GM21381 (cell line): ENCODE data around the gene CRACDL.

Experiments used
- ATAC-seq: cut with Tn5 transposase; IDR thresholded peaks from one replicate; pipeline ENCODE4 v1.9.1; 2021; ENCODE audit warnings: mild to moderate bottlenecking, moderate library complexity; ENCODE audit not compliant: unreplicated experiment

CRACDL gene

GRCh38 chr2:98866033-98866432 is 70.0 kb downstream of the CRACDL start:
- no peak for ATAC-seq

- no peak for ATAC-seq
Measured at GRCh38 chr2:98861601-98862000, 74.4 kb downstream of the CRACDL start.

- ATAC-seq, result no peak
Measured at GRCh38 chr2:98859323-98859722, 76.7 kb downstream of the CRACDL start.

GRCh38 chr2:98857001-98857400 is 79.0 kb downstream of the CRACDL start:
- no peak for ATAC-seq

- no peak for ATAC-seq
Measured at GRCh38 chr2:98854682-98855081, 81.3 kb downstream of the CRACDL start.

- ATAC-seq, result no peak
Measured at GRCh38 chr2:98852932-98853331, 83.1 kb downstream of the CRACDL start.

GRCh38 chr2:98850074-98850473 is 86.0 kb downstream of the CRACDL start:
- ATAC-seq, result no peak

- no peak for ATAC-seq
Measured at GRCh38 chr2:98849113-98849512, 86.9 kb downstream of the CRACDL start.

GRCh38 chr2:98847853-98848252 is 88.2 kb downstream of the CRACDL start:
- no peak for ATAC-seq

GRCh38 chr2:98846041-98846440 is 90.0 kb downstream of the CRACDL start:
- no peak for ATAC-seq

- no peak for ATAC-seq
Measured at GRCh38 chr2:98842136-98842535, 93.9 kb downstream of the CRACDL start.

GRCh38 chr2:98839292-98839691 is 96.7 kb downstream of the CRACDL start:
- ATAC-seq, result no peak

- ATAC-seq, result no peak
Measured at GRCh38 chr2:98835831-98836385, 100.1 kb downstream of the CRACDL start.

- ATAC-seq, result no peak
Measured at GRCh38 chr2:98833917-98834263, 102.1 kb downstream of the CRACDL start.

GRCh38 chr2:98833172-98833916 is 102.7 kb downstream of the CRACDL start:
- no peak for ATAC-seq

- no peak for ATAC-seq
Measured at GRCh38 chr2:98832172-98832571, 103.9 kb downstream of the CRACDL start.

GRCh38 chr2:98830571-98831145 is 105.4 kb downstream of the CRACDL start:
- ATAC-seq, result no peak

GRCh38 chr2:98829581-98830270 is 106.3 kb downstream of the CRACDL start:
- no peak for ATAC-seq

GRCh38 chr2:98828793-98829371 is 107.1 kb downstream of the CRACDL start:
- no peak for ATAC-seq

GRCh38 chr2:98828369-98828744 is 107.7 kb downstream of the CRACDL start:
- no peak for ATAC-seq

- no peak for ATAC-seq
Measured at GRCh38 chr2:98827625-98828368, 108.2 kb downstream of the CRACDL start.
